Tibial nerve (tissue), 4 donors: ENCODE results near the gene DDAH1. TPM values are rescaled to one million over a fixed set of nuclear protein-coding genes. Genes with fewer than 3 reads are reported as not detected.

Experiments
- DNase-seq, 2 donors: peaks; one replicate each; pipeline ENCODE4 v3.0.0-alpha.2; 2019; ENCODE audit warnings: low spot score in 2 of 2
- H3K27ac ChIP-seq, 4 donors: fragments of 200-600 bp; sonication (generic) in 3 of 4; one replicate each; pipeline ENCODE4 v1.5.1; 2017 to 2019; ENCODE audit warnings: mild to moderate bottlenecking in 1 of 4
- H3K27me3 ChIP-seq, 2 donors: fragments of 200-600 bp; sonication (generic) in 1 of 2; one replicate each; pipeline versions ENCODE4 v1.5.1 to v1.6.0; 2017 to 2019
- H3K36me3 ChIP-seq, 3 donors: fragments of 200-600 bp; sonication (generic); one replicate each; pipeline ENCODE4 v1.5.1; 2018 to 2019
- H3K4me1 ChIP-seq, 4 donors: fragments of 200-600 bp; sonication (generic) in 3 of 4; one replicate each; pipeline ENCODE4 v1.5.1; 2017 to 2019
- H3K4me3 ChIP-seq, 4 donors: fragments of 200-600 bp; sonication (generic) in 3 of 4; one replicate each; pipeline ENCODE4 v1.5.1; 2017 to 2019; ENCODE audit warnings: mild to moderate bottlenecking in 1 of 4, moderate library complexity in 1 of 4
- H3K9me3 ChIP-seq, 4 donors: fragments of 200-600 bp; sonication (generic) in 3 of 4; one replicate each; pipeline ENCODE4 v1.5.1; 2017 to 2019
- EP300 ChIP-seq, 2 donors: sonication (generic); formaldehyde crosslinking; IDR thresholded peaks; one replicate each; pipeline ENCODE4 v1.6.1; 2017; ENCODE audit warnings: antibody characterized with exemption in 2 of 2, mild to moderate bottlenecking in 1 of 2
- POLR2A ChIP-seq, 2 donors: fragments of 450-650 bp; IDR thresholded peaks; one replicate each; pipeline ENCODE4 v1.6.1; 2017; ENCODE audit warnings: antibody characterized with exemption in 2 of 2, mild to moderate bottlenecking in 2 of 2, moderate library complexity in 2 of 2
- WGBS, 2 donors: methylation state at CpG; one replicate each; pipeline ENCODE4 v1.1.5; 2018; 5-methylcytosine and 5-hydroxymethylcytosine counted together
- total RNA-seq, 4 donors: library from RNA; depleted of rRNA; stranded (reverse); fragments of >200 nt; gene quantifications; one replicate each; pipeline ENCODE4 v1.1.0, GENCODE V29; 2016
- TF ChIP-seq, protein P1 (sequence below), 5 experiments: fragments of 200-600 bp in 3 of 5; fragments of 450-650 bp in 2 of 5; sonication (generic) in 3 of 5; IDR thresholded peaks; one replicate each; pipeline ENCODE4 v1.5.1; 2016 to 2019; ENCODE audit warnings: antibody characterized with exemption in 5 of 5, mild to moderate bottlenecking in 3 of 5, moderate library complexity in 2 of 5

Gene DDAH1
- total RNA-seq, 4 donors from 2014 or later, result 17.7 to 23.4 (median 21.8) TPM

- Histone ChIP-seq H3K36me3 (peaks cover 0 to 4% (median 0%) of the 10 kb centered on the region in 3 donors), H3K27ac (no peak overlapping the region), H3K4me1 (no peaks in the 10 kb centered on the region), H3K4me3 (no peak overlapping the region), H3K9me3 (no peaks in the 10 kb centered on the region), H3K27me3 (no peaks in the 10 kb centered on the region)
- TF ChIP-seq POLR2A (IDR thresholded peaks at IDR 0.05) (no peak), EP300 (IDR thresholded peaks at IDR 0.05) (no peak)
- TF ChIP-seq, protein P1, sequence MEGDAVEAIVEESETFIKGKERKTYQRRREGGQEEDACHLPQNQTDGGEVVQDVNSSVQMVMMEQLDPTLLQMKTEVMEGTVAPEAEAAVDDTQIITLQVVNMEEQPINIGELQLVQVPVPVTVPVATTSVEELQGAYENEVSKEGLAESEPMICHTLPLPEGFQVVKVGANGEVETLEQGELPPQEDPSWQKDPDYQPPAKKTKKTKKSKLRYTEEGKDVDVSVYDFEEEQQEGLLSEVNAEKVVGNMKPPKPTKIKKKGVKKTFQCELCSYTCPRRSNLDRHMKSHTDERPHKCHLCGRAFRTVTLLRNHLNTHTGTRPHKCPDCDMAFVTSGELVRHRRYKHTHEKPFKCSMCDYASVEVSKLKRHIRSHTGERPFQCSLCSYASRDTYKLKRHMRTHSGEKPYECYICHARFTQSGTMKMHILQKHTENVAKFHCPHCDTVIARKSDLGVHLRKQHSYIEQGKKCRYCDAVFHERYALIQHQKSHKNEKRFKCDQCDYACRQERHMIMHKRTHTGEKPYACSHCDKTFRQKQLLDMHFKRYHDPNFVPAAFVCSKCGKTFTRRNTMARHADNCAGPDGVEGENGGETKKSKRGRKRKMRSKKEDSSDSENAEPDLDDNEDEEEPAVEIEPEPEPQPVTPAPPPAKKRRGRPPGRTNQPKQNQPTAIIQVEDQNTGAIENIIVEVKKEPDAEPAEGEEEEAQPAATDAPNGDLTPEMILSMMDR (IDR thresholded peaks at IDR 0.05), result no peak
- 68 to 80% methylated on average over 2 of the region's 2 CpGs for WGBS, 2 donors
- DNase-seq, result no peak
Measured at GRCh38 chr1:85322655-85323054, 142.3 kb downstream of the DDAH1 start.

GRCh38 chr1:85321237-85321964 lies 143.6 kb downstream of the DDAH1 start:
- H3K27me3 ChIP-seq, result no peaks in the 10 kb centered on the region
- H3K4me1 ChIP-seq, result no peaks in the 10 kb centered on the region
- H3K9me3 ChIP-seq, result no peaks in the 10 kb centered on the region
- TF ChIP-seq EP300 (IDR thresholded peaks at IDR 0.05) (no peak), POLR2A (IDR thresholded peaks at IDR 0.05) (no peak)
- TF ChIP-seq, protein P1 (IDR thresholded peaks at IDR 0.05), result no peak
- no peak overlapping the region for H3K4me3 ChIP-seq
- H3K36me3 ChIP-seq, result peaks cover 0 to 4% (median 0%) of the 10 kb centered on the region in 3 donors
- H3K27ac ChIP-seq, result no peak overlapping the region
- no peak for DNase-seq
- WGBS, 2 donors, result 89 to 93% methylated on average over 7 of the region's 7 CpGs

- H3K27ac ChIP-seq, result no peak overlapping the region
Measured at GRCh38 chr1:85320371-85321131, 144.4 kb downstream of the DDAH1 start.

DNA sequence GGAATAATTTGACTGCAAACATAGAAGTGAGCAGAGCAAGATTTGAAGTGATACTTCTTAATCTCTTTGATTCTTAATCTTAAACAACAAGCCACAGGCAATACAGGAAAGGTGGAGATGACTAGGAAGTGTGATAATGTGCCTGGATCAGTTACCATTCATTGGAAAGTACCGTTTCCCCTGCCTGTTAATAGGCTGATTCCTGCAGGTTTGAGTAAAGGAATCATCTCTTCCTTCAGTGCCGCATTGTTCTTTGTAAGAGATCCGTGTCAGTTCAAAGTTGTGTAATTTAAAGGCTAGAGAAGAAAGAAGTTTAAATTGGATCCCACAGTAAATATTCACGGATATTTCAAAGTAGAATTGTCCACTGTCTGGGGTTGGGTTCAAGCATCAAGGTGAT lies 145.0 kb downstream of the DDAH1 start:
- H3K9me3 ChIP-seq, result no peaks in the 10 kb centered on the region
- H3K27ac ChIP-seq, result no peak overlapping the region
- no peak for TF ChIP-seq EP300 (IDR thresholded peaks at IDR 0.05)
- TF ChIP-seq, protein P1 (IDR thresholded peaks at IDR 0.05), result no peak
- no peaks in the 10 kb centered on the region for H3K27me3 ChIP-seq
- peaks cover 0 to 4% (median 0%) of the 10 kb centered on the region in 3 donors for H3K36me3 ChIP-seq
- no peak for DNase-seq
- H3K4me1 ChIP-seq, result no peaks in the 10 kb centered on the region
- no peak overlapping the region for H3K4me3 ChIP-seq
- 71 to 83% methylated on average over 4 of the region's 4 CpGs for WGBS, 2 donors

More at GRCh38 chr1:85320371-85321131, 144.4 kb downstream of the DDAH1 start:
- H3K27me3 ChIP-seq, result no peaks in the 10 kb centered on the region
- H3K9me3 ChIP-seq, result no peaks in the 10 kb centered on the region
- H3K36me3 ChIP-seq, result peaks cover 0 to 4% (median 0%) of the 10 kb centered on the region in 3 donors
- no peak for DNase-seq
- H3K4me3 ChIP-seq, result no peak overlapping the region
- no peaks in the 10 kb centered on the region for H3K4me1 ChIP-seq
- WGBS, 2 donors, result 86 to 88% methylated on average over 2 of the region's 2 CpGs
- TF ChIP-seq POLR2A (IDR thresholded peaks at IDR 0.05) (no peak), EP300 (IDR thresholded peaks at IDR 0.05) (no peak)
- TF ChIP-seq, protein P1 (IDR thresholded peaks at IDR 0.05), result no peak

GRCh38 chr1:85319491-85319890 lies 145.5 kb downstream of the DDAH1 start:
- DNase-seq, result no peak
- no peak overlapping the region for H3K4me3 ChIP-seq
- H3K4me1 ChIP-seq, result peaks cover 0 to 3% (median 0%) of the 10 kb centered on the region in 4 donors
- TF ChIP-seq POLR2A (IDR thresholded peaks at IDR 0.05) (no peak), EP300 (IDR thresholded peaks at IDR 0.05) (no peak)
- TF ChIP-seq, protein P1 (IDR thresholded peaks at IDR 0.05), result no peak
- no peak overlapping the region for H3K27ac ChIP-seq
- peaks cover 0 to 4% (median 0%) of the 10 kb centered on the region in 3 donors for H3K36me3 ChIP-seq
- no peaks in the 10 kb centered on the region for H3K9me3 ChIP-seq
- no peaks in the 10 kb centered on the region for H3K27me3 ChIP-seq
- 85 to 91% methylated on average over 3 of the region's 3 CpGs for whole genome bisulfite sequencing, 2 donors
